KMS-11 (cell line): ENCODE measurements around the gene RAD51B.

Experiments used
- H2AFZ ChIP-seq: fragments of 200-600 bp; sonication (generic); 2 replicates; pipeline ENCODE4 v1.6.1; 2016; ENCODE audit warnings: antibody characterized with exemption, mixed run types, low read depth
- H3K27ac ChIP-seq: fragments of 200-600 bp; sonication (generic); 2 replicates; pipeline ENCODE4 v1.6.1; 2016; ENCODE audit warnings: mild to moderate bottlenecking, mixed run types
- H3K27me3 ChIP-seq: fragments of 200-600 bp; sonication (generic); 2 replicates; pipeline ENCODE4 v1.6.1; 2017; ENCODE audit warnings: mild to moderate bottlenecking, low read depth, mixed run types, moderate library complexity; ENCODE audit not compliant: insufficient read depth
- H3K36me3 ChIP-seq: fragments of 200-600 bp; sonication (generic); 2 replicates; pipeline ENCODE4 v1.6.1; 2017; ENCODE audit warnings: mild to moderate bottlenecking, mixed run types; ENCODE audit not compliant: insufficient read depth
- H3K4me1 ChIP-seq: fragments of 200-600 bp; sonication (generic); 2 replicates; pipeline ENCODE4 v1.6.1; 2016; ENCODE audit warnings: mild to moderate bottlenecking, low read depth, mixed run types; ENCODE audit not compliant: poor library complexity, severe bottlenecking
- H3K4me2 ChIP-seq: fragments of 200-600 bp; sonication (generic); 2 replicates; pipeline ENCODE4 v1.7.0; 2016; ENCODE audit warnings: mild to moderate bottlenecking, mixed run types
- H3K4me3 ChIP-seq: fragments of 200-600 bp; sonication (generic); IDR thresholded peaks from 2 replicates; pipeline ENCODE4 v1.6.1; 2017; ENCODE audit warnings: low read depth, low read length, mixed read lengths; ENCODE audit not compliant: insufficient read depth
- H3K79me2 ChIP-seq: fragments of 200-600 bp; sonication (generic); 2 replicates; pipeline ENCODE4 v1.6.1; 2016; ENCODE audit warnings: low read depth, mixed run types; ENCODE audit not compliant: insufficient read depth
- H3K9ac ChIP-seq: fragments of 200-600 bp; sonication (generic); 2 replicates; pipeline ENCODE4 v1.6.1; 2016; ENCODE audit warnings: mild to moderate bottlenecking, mixed run types
- H4K20me1 ChIP-seq: fragments of 200-600 bp; sonication (generic); 2 replicates; pipeline ENCODE4 v1.6.1; 2016; ENCODE audit warnings: mild to moderate bottlenecking, mixed run types; ENCODE audit not compliant: insufficient read depth
- TF ChIP-seq, protein P1 (sequence below): fragments of 200-600 bp; sonication (generic); conservative IDR thresholded peaks from 2 replicates; pipeline ENCODE4 v1.6.1; 2017; ENCODE audit warnings: low read depth, mild to moderate bottlenecking, antibody characterized with exemption, low read length, moderate library complexity, mixed read lengths

RAD51B gene

DNA sequence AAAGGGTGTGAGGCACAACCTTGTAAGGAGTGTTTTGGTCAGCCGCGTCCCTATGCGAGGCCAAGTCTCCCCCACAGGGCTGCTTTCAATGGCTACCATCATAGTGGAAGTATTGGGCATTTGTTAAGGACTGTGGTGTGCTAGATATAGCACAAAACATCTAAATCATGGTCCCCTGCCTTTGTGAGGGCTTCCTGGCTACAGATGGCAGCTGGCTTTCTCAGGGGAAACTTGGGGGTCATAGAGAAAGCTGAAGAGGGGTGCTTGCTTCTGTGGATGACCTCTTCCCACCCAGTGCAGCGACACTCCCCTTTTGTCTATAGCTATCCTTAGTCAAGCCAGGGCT, 657.5 kb downstream of the RAD51B start:
- Histone ChIP-seq H3K27me3 (no peaks in the 10 kb centered on the region), H3K4me3 (no peak overlapping the region), H2AFZ (no peak overlapping the region), H3K79me2 (no peaks in the 10 kb centered on the region), H3K9ac (no peak overlapping the region), H4K20me1 (no peaks in the 10 kb centered on the region), H3K4me1 (no peaks in the 10 kb centered on the region), H3K27ac (no peak overlapping the region), H3K4me2 (no peak overlapping the region), H3K36me3 (no peaks in the 10 kb centered on the region)
- TF ChIP-seq, protein P1, sequence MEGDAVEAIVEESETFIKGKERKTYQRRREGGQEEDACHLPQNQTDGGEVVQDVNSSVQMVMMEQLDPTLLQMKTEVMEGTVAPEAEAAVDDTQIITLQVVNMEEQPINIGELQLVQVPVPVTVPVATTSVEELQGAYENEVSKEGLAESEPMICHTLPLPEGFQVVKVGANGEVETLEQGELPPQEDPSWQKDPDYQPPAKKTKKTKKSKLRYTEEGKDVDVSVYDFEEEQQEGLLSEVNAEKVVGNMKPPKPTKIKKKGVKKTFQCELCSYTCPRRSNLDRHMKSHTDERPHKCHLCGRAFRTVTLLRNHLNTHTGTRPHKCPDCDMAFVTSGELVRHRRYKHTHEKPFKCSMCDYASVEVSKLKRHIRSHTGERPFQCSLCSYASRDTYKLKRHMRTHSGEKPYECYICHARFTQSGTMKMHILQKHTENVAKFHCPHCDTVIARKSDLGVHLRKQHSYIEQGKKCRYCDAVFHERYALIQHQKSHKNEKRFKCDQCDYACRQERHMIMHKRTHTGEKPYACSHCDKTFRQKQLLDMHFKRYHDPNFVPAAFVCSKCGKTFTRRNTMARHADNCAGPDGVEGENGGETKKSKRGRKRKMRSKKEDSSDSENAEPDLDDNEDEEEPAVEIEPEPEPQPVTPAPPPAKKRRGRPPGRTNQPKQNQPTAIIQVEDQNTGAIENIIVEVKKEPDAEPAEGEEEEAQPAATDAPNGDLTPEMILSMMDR, result no peak

DNA sequence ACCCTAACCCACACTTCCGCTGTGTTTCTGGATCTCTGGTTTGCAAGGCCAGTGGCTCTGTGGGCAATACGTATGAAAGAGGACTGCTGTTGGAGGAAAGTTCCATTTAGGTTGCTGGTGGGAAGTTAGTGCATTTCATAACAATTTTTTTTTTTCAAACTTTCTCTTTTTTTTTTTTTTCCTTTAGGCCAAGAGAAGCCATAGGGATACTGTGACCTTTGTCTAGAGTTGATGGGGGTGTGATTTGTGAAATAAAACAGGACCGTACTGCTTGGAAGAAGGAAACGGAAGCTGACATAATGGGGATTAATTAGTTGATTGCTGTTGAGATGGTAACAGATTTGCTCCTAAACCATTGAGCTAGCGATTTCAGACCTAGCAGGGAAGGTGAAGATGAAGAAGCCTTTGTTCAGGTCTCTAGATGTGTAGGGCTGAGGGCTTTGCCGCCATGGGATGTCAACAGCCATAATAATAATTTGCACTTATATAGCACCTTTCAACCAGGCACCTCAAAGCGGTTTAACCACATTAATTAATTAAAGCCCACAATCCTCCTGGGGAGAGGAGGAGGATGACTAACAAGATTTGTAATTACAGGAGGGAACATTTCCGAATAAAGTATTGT, 658.0 kb downstream of the RAD51B start:
- Histone ChIP-seq H3K4me1 (no peaks in the 10 kb centered on the region), H2AFZ (no peak overlapping the region), H3K36me3 (no peaks in the 10 kb centered on the region), H3K27me3 (no peaks in the 10 kb centered on the region), H3K27ac (no peak overlapping the region), H3K9ac (no peak overlapping the region), H3K79me2 (no peaks in the 10 kb centered on the region), H4K20me1 (no peaks in the 10 kb centered on the region), H3K4me2 (no peak overlapping the region), H3K4me3 (no peak overlapping the region)
- TF ChIP-seq, protein P1, result no peak

DNA sequence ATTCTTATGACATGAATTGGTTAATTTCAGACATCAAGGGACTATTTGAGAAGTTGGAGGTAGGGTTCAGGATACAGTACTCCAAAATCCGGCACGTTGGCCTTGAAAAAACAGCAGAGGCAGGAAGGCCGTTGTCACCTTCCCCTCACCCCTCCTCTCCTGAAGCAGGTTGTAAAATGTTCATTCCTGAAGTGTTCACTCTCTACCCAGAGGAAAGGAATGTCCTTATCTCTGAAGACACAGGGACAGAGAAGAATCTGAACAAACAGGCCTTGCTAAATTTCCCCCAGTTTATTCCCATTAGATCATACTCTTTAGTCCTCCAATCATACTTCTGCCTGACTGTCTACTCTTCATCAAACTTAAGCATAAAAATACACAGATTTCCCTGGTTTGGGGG, 659.7 kb downstream of the RAD51B start:
- H3K4me2 ChIP-seq, result no peak overlapping the region
- no peaks in the 10 kb centered on the region for H4K20me1 ChIP-seq
- no peaks in the 10 kb centered on the region for H3K36me3 ChIP-seq
- H3K9ac ChIP-seq, result no peak overlapping the region
- no peak overlapping the region for H2AFZ ChIP-seq
- no peak overlapping the region for H3K4me3 ChIP-seq
- TF ChIP-seq, protein P1, result no peak
- H3K4me1 ChIP-seq, result no peaks in the 10 kb centered on the region
- H3K79me2 ChIP-seq, result no peaks in the 10 kb centered on the region
- no peaks in the 10 kb centered on the region for H3K27me3 ChIP-seq
- H3K27ac ChIP-seq, result no peak overlapping the region

DNA sequence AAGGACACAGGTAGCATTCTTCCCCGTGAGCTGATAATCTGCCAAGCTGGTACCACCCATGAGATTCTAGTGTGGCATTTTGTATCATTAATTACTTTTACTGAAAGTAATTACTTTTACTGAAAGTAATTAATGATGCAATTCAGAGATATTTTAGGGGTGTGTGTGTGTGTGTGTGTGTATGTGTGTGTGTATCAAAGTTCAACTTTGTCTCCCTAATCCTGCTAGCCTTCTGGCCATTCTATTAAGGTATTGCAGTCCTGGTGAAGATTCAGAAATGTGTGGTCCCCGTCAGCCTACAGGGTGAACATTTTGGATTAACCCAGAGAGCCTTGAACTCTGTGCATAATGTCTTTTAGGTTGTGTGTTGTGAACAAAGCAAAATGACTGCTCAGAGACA, 662.4 kb downstream of the RAD51B start:
- H3K9ac ChIP-seq, result no peak overlapping the region
- no peaks in the 10 kb centered on the region for H4K20me1 ChIP-seq
- H3K4me1 ChIP-seq, result no peaks in the 10 kb centered on the region
- no peaks in the 10 kb centered on the region for H3K36me3 ChIP-seq
- no peaks in the 10 kb centered on the region for H3K27me3 ChIP-seq
- no peak overlapping the region for H3K4me2 ChIP-seq
- TF ChIP-seq, protein P1, result no peak
- H3K4me3 ChIP-seq, result no peak overlapping the region
- no peak overlapping the region for H3K27ac ChIP-seq
- no peaks in the 10 kb centered on the region for H3K79me2 ChIP-seq
- no peak overlapping the region for H2AFZ ChIP-seq
